ENCODE measurements around the gene BSG. TPM values are rescaled to one million over a fixed set of nuclear protein-coding genes. Genes with fewer than 3 reads are reported as not detected.
A peak's percentile ranks its signal among the peaks of the same experiment; 100 is the strongest.

Gene BSG
- 1,000 to 10,000 TPM in 1 of 2 donors, 100 to 1,000 TPM in 1; 557 to 1,261 TPM for total RNA-seq

- Histone ChIP-seq H3K9me3 (no peaks in the 10 kb centered on the region), H3K27me3 (replicated peaks; ENCODE audit: insufficient read depth) (no peaks in the 10 kb centered on the region), H3K36me3 (no peaks in the 10 kb centered on the region), H3K27ac (peak within 1 kb of the TSS; percentile 85 to 87), H3K4me1 (replicated peaks) (peaks cover 18% of the 10 kb centered on the region), H3K4me3 (peak within 1 kb of the TSS; percentile 97 to 99)
- DNase-seq (ENCODE audit: low spot score): peak; percentile 98
- peak; percentile 93 for TF ChIP-seq POLR2AphosphoS5 (IDR thresholded peaks at IDR 0.05)
- peak in 2 of 4 experiments; percentile 21 to 38 for TF ChIP-seq CTCF (IDR thresholded peaks at IDR 0.05)
- peak; percentile 93 for TF ChIP-seq POLR2A (IDR thresholded peaks at IDR 0.05)
- WGBS: under 1% methylated on average over 78 of the region's 79 CpGs
- intact Hi-C loops (cut with DNase I): loop anchor here (5.0 kb wide), 1 partner anchor 40 kb away; the partner anchor contains the start of gene CDC34
These were observed at the start of gene BSG for GRCh38 chr19:572140-572742. Gene BSG (plus strand): TSS chr19:572596. CDS start chr19:572635, 39 bp downstream.

GRCh38 chr19:522726-523125 is 49.7 kb upstream of the BSG start:
- WGBS: 98% methylated on average over 12 of the region's 12 CpGs
- intact Hi-C loops (cut with DNase I): no loop called here
- no peaks in the 10 kb centered on the region for H3K27me3 ChIP-seq (replicated peaks; ENCODE audit: insufficient read depth)

GRCh38 chr19:524062-524674 is 48.2 kb upstream of the BSG start:
- intact Hi-C loops (cut with DNase I): no loop called here
- no peaks in the 10 kb centered on the region for H3K4me1 ChIP-seq (replicated peaks)
- H3K27me3 ChIP-seq (replicated peaks; ENCODE audit: insufficient read depth): no peaks in the 10 kb centered on the region
- H3K9me3 ChIP-seq: no peaks in the 10 kb centered on the region
- H3K4me3 ChIP-seq: no peak overlapping the region
- H3K27ac ChIP-seq: no peak overlapping the region
- no peak for DNase-seq (ENCODE audit: low spot score)
- no peaks in the 10 kb centered on the region for H3K36me3 ChIP-seq
- WGBS: 57% methylated on average over 27 of the region's 29 CpGs
- TF ChIP-seq POLR2AphosphoS5 (IDR thresholded peaks at IDR 0.05) (no peak), POLR2A (IDR thresholded peaks at IDR 0.05) (no peak), CTCF (IDR thresholded peaks at IDR 0.05) (no peak)

More at GRCh38 chr19:522726-523125, 49.7 kb upstream of the BSG start:
- no peaks in the 10 kb centered on the region for H3K4me1 ChIP-seq (replicated peaks)
- TF ChIP-seq POLR2AphosphoS5 (IDR thresholded peaks at IDR 0.05): no peak
- TF ChIP-seq CTCF (IDR thresholded peaks at IDR 0.05): no peak
- TF ChIP-seq POLR2A (IDR thresholded peaks at IDR 0.05): no peak
- no peak overlapping the region for H3K27ac ChIP-seq
- no peaks in the 10 kb centered on the region for H3K9me3 ChIP-seq
- no peaks in the 10 kb centered on the region for H3K36me3 ChIP-seq
- DNase-seq (ENCODE audit: low spot score): no peak
- H3K4me3 ChIP-seq: no peak overlapping the region

- WGBS: 63% methylated on average over 10 of the region's 18 CpGs
- Histone ChIP-seq H3K4me3 (no peak overlapping the region), H3K9me3 (no peaks in the 10 kb centered on the region), H3K36me3 (no peaks in the 10 kb centered on the region), H3K27me3 (replicated peaks; ENCODE audit: insufficient read depth) (no peaks in the 10 kb centered on the region), H3K4me1 (replicated peaks) (no peaks in the 10 kb centered on the region), H3K27ac (no peak overlapping the region)
- TF ChIP-seq POLR2A (IDR thresholded peaks at IDR 0.05) (no peak), CTCF (IDR thresholded peaks at IDR 0.05) (no peak)
- intact Hi-C loops (cut with DNase I): no loop called here
- DNase-seq (ENCODE audit: low spot score): no peak
These were observed 47.4 kb upstream of the BSG start for GRCh38 chr19:525029-525428.

Measured in prostate gland (tissue), 2 donors.